Tibial nerve (tissue), 4 donors: Measurements from ENCODE around the gene ZNF91. TPM values are rescaled to one million over a fixed set of nuclear protein-coding genes. Genes with fewer than 3 reads are reported as not detected.
"Not testable (repeated sequence)": the region's sequence is repeated elsewhere in the genome, so short reads cannot be mapped to it uniquely, and the experiment has no call there.

Experiments
- DNase-seq, 2 donors: peaks; one replicate each; pipeline ENCODE4 v3.0.0-alpha.2; 2019; ENCODE audit warnings: low spot score in 2 of 2
- H3K27ac ChIP-seq, 4 donors: fragments of 200-600 bp; sonication (generic) in 3 of 4; one replicate each; pipeline ENCODE4 v1.5.1; 2017 to 2019; ENCODE audit warnings: mild to moderate bottlenecking in 1 of 4
- H3K27me3 ChIP-seq, 2 donors: fragments of 200-600 bp; sonication (generic) in 1 of 2; one replicate each; pipeline versions ENCODE4 v1.5.1 to v1.6.0; 2017 to 2019
- H3K36me3 ChIP-seq, 3 donors: fragments of 200-600 bp; sonication (generic); one replicate each; pipeline ENCODE4 v1.5.1; 2018 to 2019
- H3K4me1 ChIP-seq, 4 donors: fragments of 200-600 bp; sonication (generic) in 3 of 4; one replicate each; pipeline ENCODE4 v1.5.1; 2017 to 2019
- H3K4me3 ChIP-seq, 4 donors: fragments of 200-600 bp; sonication (generic) in 3 of 4; one replicate each; pipeline ENCODE4 v1.5.1; 2017 to 2019; ENCODE audit warnings: mild to moderate bottlenecking in 1 of 4, moderate library complexity in 1 of 4
- H3K9me3 ChIP-seq, 4 donors: fragments of 200-600 bp; sonication (generic) in 3 of 4; one replicate each; pipeline ENCODE4 v1.5.1; 2017 to 2019
- EP300 ChIP-seq, 2 donors: sonication (generic); formaldehyde crosslinking; IDR thresholded peaks; one replicate each; pipeline ENCODE4 v1.6.1; 2017; ENCODE audit warnings: antibody characterized with exemption in 2 of 2, mild to moderate bottlenecking in 1 of 2
- POLR2A ChIP-seq, 2 donors: fragments of 450-650 bp; IDR thresholded peaks; one replicate each; pipeline ENCODE4 v1.6.1; 2017; ENCODE audit warnings: antibody characterized with exemption in 2 of 2, mild to moderate bottlenecking in 2 of 2, moderate library complexity in 2 of 2
- WGBS, 2 donors: methylation state at CpG; one replicate each; pipeline ENCODE4 v1.1.5; 2018; 5-methylcytosine and 5-hydroxymethylcytosine counted together
- total RNA-seq, 4 donors: library from RNA; depleted of rRNA; stranded (reverse); fragments of >200 nt; gene quantifications; one replicate each; pipeline ENCODE4 v1.1.0, GENCODE V29; 2016
- TF ChIP-seq, protein P1 (sequence below), 5 experiments: fragments of 200-600 bp in 3 of 5; fragments of 450-650 bp in 2 of 5; sonication (generic) in 3 of 5; IDR thresholded peaks; one replicate each; pipeline ENCODE4 v1.5.1; 2016 to 2019; ENCODE audit warnings: antibody characterized with exemption in 5 of 5, mild to moderate bottlenecking in 3 of 5, moderate library complexity in 2 of 5

The ZNF91 gene
- total RNA-seq, 4 donors from 2014 or later: 63.5 to 83.1 (median 81.7) TPM

DNA sequence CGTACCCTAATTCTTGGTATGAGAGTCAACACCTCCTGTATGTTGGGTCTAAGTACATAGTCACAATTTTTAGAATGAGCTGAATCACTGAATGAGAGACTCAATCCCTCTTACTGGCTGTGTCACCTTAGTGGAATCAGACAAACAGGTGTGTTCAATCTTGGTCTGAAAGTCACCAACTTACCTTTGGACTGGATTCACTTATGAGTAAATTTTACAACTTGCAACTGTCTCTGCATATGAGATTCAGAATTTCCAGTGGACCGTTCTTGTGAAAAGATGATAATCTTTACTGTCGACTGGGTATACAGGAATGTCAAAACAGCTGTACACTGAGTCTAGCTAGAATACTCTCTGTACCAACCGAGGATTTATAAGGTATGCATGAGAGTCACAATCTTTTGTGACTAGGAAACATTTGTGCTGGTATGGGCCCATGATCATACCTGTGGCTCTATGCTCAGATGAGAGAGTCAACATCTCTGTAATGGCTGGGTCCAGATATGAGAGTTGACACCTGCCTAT, 5.9 kb upstream of the ZNF91 start:
- TF ChIP-seq POLR2A (IDR thresholded peaks at IDR 0.05): no peak
- TF ChIP-seq, protein P1, sequence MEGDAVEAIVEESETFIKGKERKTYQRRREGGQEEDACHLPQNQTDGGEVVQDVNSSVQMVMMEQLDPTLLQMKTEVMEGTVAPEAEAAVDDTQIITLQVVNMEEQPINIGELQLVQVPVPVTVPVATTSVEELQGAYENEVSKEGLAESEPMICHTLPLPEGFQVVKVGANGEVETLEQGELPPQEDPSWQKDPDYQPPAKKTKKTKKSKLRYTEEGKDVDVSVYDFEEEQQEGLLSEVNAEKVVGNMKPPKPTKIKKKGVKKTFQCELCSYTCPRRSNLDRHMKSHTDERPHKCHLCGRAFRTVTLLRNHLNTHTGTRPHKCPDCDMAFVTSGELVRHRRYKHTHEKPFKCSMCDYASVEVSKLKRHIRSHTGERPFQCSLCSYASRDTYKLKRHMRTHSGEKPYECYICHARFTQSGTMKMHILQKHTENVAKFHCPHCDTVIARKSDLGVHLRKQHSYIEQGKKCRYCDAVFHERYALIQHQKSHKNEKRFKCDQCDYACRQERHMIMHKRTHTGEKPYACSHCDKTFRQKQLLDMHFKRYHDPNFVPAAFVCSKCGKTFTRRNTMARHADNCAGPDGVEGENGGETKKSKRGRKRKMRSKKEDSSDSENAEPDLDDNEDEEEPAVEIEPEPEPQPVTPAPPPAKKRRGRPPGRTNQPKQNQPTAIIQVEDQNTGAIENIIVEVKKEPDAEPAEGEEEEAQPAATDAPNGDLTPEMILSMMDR (IDR thresholded peaks at IDR 0.05): no peak
- Histone ChIP-seq H3K36me3 (no peaks in the 10 kb centered on the region), H3K27me3 (no peaks in the 10 kb centered on the region), H3K4me3 (no peak overlapping the region), H3K4me1 (no peaks in the 10 kb centered on the region), H3K27ac (no peak overlapping the region), H3K9me3 (no peaks in the 10 kb centered on the region)
- WGBS, 2 donors: 93 to 97% methylated on average over 4 of the region's 4 CpGs
- DNase-seq: no peak

DNA sequence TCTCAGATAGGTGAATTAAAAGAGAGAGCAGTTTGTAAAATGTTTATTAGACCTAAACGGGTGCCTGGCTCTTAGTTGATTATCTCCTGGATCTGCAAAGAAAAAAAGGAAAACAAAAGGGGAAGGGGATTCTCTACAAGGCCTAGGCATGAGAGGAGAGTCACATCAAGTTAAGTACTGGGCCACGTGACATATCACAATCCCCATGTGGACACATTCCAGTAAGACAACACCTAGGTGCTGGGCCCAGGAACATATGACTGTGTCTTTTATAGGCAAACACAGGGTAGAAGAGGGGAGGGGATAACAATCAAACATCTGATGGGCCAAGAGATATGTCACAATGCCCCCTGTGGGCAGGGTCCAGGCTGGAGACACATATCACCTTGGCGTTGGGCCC, 4.2 kb upstream of the ZNF91 start:
- Histone ChIP-seq H3K36me3 (no peaks in the 10 kb centered on the region), H3K4me1 (peaks cover 0 to 7% (median 4%) of the 10 kb centered on the region in 4 donors), H3K4me3 (no peak overlapping the region), H3K9me3 (no peaks in the 10 kb centered on the region), H3K27me3 (no peaks in the 10 kb centered on the region), H3K27ac (no peak overlapping the region)
- 90 to 97% methylated on average over 3 of the region's 3 CpGs for WGBS, 2 donors
- DNase-seq: no peak
- TF ChIP-seq, protein P1 (IDR thresholded peaks at IDR 0.05): no peak
- TF ChIP-seq POLR2A (IDR thresholded peaks at IDR 0.05) (no peak), EP300 (IDR thresholded peaks at IDR 0.05) (no peak)

DNA sequence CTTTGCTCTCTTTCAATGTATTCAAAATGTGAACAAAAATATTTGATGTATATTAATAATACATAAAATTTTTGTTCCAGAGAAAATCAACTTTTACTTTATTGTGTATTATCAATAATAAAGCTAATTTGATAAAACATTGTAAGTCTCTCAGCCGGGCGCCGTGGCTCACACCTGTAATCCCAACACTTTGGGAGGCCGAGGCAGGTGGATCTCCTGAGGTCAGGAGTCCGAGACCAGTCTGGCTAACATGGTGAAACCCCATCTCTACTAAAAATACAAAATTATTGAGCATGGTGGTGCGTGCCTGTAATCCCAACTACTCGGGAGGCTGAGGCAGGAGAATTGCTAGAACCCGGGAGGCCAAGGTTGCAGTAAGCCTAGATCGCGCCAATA, 449 bp upstream of the ZNF91 start:
- peaks cover 0 to 40% (median 22%) of the 10 kb centered on the region in 4 donors for H3K4me1 ChIP-seq
- not testable (repeated sequence) for H3K36me3 ChIP-seq, H3K27me3 ChIP-seq, DNase-seq, H3K9me3 ChIP-seq
- H3K27ac ChIP-seq: peak overlapping the region in 3 of 4 donors; percentile 67 to 93 (median 88)
- peak overlapping the region in 3 of 4 donors; percentile 66 to 87 (median 70) for H3K4me3 ChIP-seq
- TF ChIP-seq EP300 (IDR thresholded peaks at IDR 0.05): peak in 1 of 2 donors; percentile 2
- 86 to 93% methylated on average over 10 of the region's 10 CpGs for whole genome bisulfite sequencing, 2 donors

DNA sequence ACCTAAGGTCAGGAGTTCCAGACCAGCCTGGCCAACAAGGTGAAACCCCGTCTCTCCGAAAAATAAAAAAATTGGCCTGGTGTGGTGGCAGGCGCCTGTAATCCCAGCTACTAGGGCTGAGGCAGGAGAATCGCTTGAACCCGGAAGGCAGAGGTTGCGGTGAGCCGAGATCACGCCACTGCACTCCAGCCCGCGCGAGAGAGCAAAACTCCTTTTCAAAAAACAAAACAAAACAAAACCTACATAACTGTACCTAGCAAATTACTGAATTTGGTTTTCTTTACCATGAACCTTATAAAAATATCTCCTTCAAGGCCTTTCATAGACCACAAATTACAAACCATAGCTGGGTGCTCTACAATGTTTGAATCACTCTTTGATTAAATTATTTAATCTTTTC, 760 bp downstream of the ZNF91 start:
- DNase-seq: no peak
- Histone ChIP-seq H3K27me3 (no peaks in the 10 kb centered on the region), H3K4me1 (peaks cover 0 to 45% (median 22%) of the 10 kb centered on the region in 4 donors), H3K27ac (peak overlapping the region; percentile 79 to 93 (median 90)), H3K4me3 (peak overlapping the region; percentile 66 to 87 (median 71)), H3K9me3 (no peaks in the 10 kb centered on the region), H3K36me3 (peaks cover 0 to 15% (median 0%) of the 10 kb centered on the region in 3 donors)
- 2% methylated on average over 11 of the region's 11 CpGs for WGBS, 2 donors
- TF ChIP-seq, protein P1 (IDR thresholded peaks at IDR 0.05): no peak
- TF ChIP-seq POLR2A (IDR thresholded peaks at IDR 0.05): no peak
- TF ChIP-seq EP300 (IDR thresholded peaks at IDR 0.05): no peak

DNA sequence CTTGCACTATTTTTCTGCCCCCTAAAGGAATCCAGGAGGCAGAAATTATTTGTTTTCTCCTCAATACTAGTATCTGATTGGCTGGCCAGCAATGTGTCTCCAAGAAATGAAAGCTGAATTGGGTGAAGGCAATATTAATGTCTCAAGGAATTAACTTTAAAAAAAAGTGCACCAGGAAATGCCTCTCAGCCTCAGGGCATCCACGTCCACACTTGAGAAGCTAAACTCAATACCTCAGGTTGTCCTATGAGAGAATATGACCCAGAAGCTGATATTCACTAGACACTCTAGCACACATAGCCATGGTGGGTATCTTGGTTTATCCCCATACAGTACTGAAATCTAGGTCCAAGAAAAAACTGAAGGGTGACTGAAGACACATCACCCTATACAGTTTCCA, 2.1 kb downstream of the ZNF91 start:
- DNase-seq: no peak
- no peak overlapping the region for H3K4me3 ChIP-seq
- 91 to 97% methylated on average over 1 of the region's 1 CpG for WGBS, 2 donors
- TF ChIP-seq, protein P1 (IDR thresholded peaks at IDR 0.05): no peak
- TF ChIP-seq EP300 (IDR thresholded peaks at IDR 0.05) (no peak), POLR2A (IDR thresholded peaks at IDR 0.05) (no peak)
- no peak overlapping the region for H3K27ac ChIP-seq
- no peaks in the 10 kb centered on the region for H3K9me3 ChIP-seq
- no peaks in the 10 kb centered on the region for H3K27me3 ChIP-seq
- peaks cover 0 to 29% (median 0%) of the 10 kb centered on the region in 3 donors for H3K36me3 ChIP-seq
- peaks cover 0 to 45% (median 22%) of the 10 kb centered on the region in 4 donors for H3K4me1 ChIP-seq
